ENCODE data around the gene GRIFIN. TPM values are rescaled to one million over a fixed set of nuclear protein-coding genes. Genes with fewer than 3 reads are reported as not detected.

GRIFIN gene
- total RNA-seq, 2 experiments from 2014 or later, result not detected

DNA sequence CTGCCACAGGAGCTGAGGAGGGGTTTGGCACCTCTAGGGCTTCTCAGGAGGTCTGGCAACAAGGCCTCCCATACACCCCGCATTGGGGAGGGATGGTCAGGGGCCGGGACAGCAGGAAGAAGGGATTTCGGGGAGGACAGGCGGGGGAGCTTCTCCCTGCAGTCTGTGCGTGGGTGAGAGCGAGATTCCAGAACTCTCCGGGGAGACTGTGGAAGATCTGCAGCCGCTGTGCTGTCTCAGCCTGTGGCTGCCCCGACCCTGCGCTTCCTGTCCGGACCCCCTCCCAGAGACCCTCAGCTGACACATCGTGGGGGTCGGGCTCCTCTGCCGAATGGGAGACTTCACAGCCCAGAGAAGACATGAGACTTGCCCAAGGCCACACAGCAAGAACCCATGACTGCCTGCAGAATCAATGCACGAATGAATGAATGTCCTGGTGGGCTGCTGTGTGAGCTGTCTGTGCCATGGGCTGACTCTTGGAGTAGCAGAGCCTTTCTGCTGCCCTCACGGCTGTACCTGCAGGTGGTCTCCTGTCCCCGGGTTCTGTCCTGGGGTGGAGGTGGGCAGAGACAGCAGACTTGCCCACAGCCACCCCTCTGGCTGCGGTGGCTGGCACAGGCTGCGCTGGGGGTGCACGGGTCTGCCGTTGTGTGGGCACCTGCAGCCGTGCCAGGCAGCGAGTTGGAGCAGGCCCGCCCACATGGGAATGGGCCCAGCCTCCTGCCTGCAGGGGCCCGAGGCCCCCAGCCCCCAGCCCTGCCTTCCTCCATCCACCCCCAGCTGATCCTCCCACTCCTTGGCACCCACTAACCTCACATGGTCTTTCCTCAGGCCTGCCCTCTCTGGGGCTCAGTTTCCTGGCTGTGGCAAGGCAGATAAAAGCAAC lies 27.1 kb upstream of the GRIFIN start:
- TF ChIP-seq EZH2phosphoT487 (IDR thresholded peaks at IDR 0.05; ENCODE audit: borderline replicate concordance, low read depth, low read length), result no peak
- TF ChIP-seq, protein P1, sequence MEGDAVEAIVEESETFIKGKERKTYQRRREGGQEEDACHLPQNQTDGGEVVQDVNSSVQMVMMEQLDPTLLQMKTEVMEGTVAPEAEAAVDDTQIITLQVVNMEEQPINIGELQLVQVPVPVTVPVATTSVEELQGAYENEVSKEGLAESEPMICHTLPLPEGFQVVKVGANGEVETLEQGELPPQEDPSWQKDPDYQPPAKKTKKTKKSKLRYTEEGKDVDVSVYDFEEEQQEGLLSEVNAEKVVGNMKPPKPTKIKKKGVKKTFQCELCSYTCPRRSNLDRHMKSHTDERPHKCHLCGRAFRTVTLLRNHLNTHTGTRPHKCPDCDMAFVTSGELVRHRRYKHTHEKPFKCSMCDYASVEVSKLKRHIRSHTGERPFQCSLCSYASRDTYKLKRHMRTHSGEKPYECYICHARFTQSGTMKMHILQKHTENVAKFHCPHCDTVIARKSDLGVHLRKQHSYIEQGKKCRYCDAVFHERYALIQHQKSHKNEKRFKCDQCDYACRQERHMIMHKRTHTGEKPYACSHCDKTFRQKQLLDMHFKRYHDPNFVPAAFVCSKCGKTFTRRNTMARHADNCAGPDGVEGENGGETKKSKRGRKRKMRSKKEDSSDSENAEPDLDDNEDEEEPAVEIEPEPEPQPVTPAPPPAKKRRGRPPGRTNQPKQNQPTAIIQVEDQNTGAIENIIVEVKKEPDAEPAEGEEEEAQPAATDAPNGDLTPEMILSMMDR (conservative IDR thresholded peaks at IDR 0.05; ENCODE audit: low read length), result no peak
- Histone ChIP-seq H3K4me2 (ENCODE audit: low read length) (no peak overlapping the region), H4K20me1 (ENCODE audit: insufficient read depth, low read length) (no peaks in the 10 kb centered on the region), H3K9me3 (ENCODE audit: low read length) (no peaks in the 10 kb centered on the region), H3K36me3 (ENCODE audit: insufficient read depth, low read length) (no peaks in the 10 kb centered on the region), H3K79me2 (ENCODE audit: insufficient read depth, low read depth, low read length) (no peaks in the 10 kb centered on the region), H3K27ac (ENCODE audit: low read depth, low read length, poor library complexity, severe bottlenecking) (no peak overlapping the region), H3K9me2 (ENCODE audit: insufficient read depth, low read length) (no peaks in the 10 kb centered on the region), H3K4me1 (ENCODE audit: insufficient read depth, low read length, poor library complexity, severe bottlenecking) (peaks cover 2% of the 10 kb centered on the region), H3K4me3 (ENCODE audit: low read depth, low read length, poor library complexity, severe bottlenecking) (no peak overlapping the region), H2AFZ (ENCODE audit: low read length) (no peak overlapping the region)
- POLR2A ChIA-PET, result no interaction called here
- no peak for DNase-seq (ENCODE audit: low spot score)
- intact Hi-C loops (cut with micrococcal nuclease; ENCODE audit: unreplicated experiment), result no loop called here
- CTCF ChIA-PET (ENCODE audit: unreplicated experiment), result interaction anchor here (0.6 kb wide), 1 partner anchor 119 kb away, joined by 3 read pairs; no protein-coding TSS in a partner anchor
- no TSS peak for BruUV-seq (replicated peaks)

DNA sequence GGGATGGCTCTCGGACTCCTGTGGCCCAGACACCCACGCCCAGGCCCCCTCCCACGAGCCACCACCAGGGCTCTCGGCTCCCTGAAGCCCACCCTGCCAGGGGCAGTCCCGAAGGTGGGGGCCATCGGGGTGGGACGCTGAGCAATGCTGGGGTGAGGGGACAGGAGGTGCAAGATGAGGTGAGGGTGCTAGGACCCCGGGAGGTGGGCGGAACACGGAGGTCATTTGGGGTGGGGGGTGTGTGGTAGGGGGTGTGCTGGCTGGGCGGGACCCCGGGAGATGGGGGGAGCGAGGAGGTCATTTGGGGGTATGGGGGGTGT lies 26.4 kb upstream of the GRIFIN start:
- H3K4me1 ChIP-seq (ENCODE audit: insufficient read depth, low read length, poor library complexity, severe bottlenecking), result no peaks in the 10 kb centered on the region
- H3K9me2 ChIP-seq (ENCODE audit: insufficient read depth, low read length), result no peaks in the 10 kb centered on the region
- no peak overlapping the region for H3K27ac ChIP-seq (ENCODE audit: low read depth, low read length, poor library complexity, severe bottlenecking)
- POLR2A ChIA-PET, result no interaction called here
- no peak overlapping the region for H3K4me3 ChIP-seq (ENCODE audit: low read depth, low read length, poor library complexity, severe bottlenecking)
- no peak for DNase-seq (ENCODE audit: low spot score)
- H3K4me2 ChIP-seq (ENCODE audit: low read length), result no peak overlapping the region
- CTCF ChIA-PET (ENCODE audit: unreplicated experiment), result no interaction called here
- no peaks in the 10 kb centered on the region for H4K20me1 ChIP-seq (ENCODE audit: insufficient read depth, low read length)
- no peaks in the 10 kb centered on the region for H3K9me3 ChIP-seq (ENCODE audit: low read length)
- intact Hi-C loops (cut with micrococcal nuclease; ENCODE audit: unreplicated experiment), result no loop called here
- H3K79me2 ChIP-seq (ENCODE audit: insufficient read depth, low read depth, low read length), result no peaks in the 10 kb centered on the region
- TF ChIP-seq, protein P1 (conservative IDR thresholded peaks at IDR 0.05; ENCODE audit: low read length), result no peak
- no peak for TF ChIP-seq EZH2phosphoT487 (IDR thresholded peaks at IDR 0.05; ENCODE audit: borderline replicate concordance, low read depth, low read length)
- no peaks in the 10 kb centered on the region for H3K36me3 ChIP-seq (ENCODE audit: insufficient read depth, low read length)
- no peak overlapping the region for H2AFZ ChIP-seq (ENCODE audit: low read length)
- no TSS peak for BruUV-seq (replicated peaks)
